Measurements from ENCODE around the gene NCOA6.
A peak's percentile ranks its signal among the peaks of the same experiment; 100 is the strongest.

GRCh38 chr20:34753706-34754461 lies 71.6 kb downstream of the NCOA6 start:
- TF ChIP-seq CTCF (conservative IDR thresholded peaks at IDR 0.05; ENCODE audit: low read depth, low read length) (no peak), USF2 (IDR thresholded peaks at IDR 0.05; ENCODE audit: low read depth, low read length) (peak; percentile 27; the same call in 1 of the 2 replicates), POLR2A (IDR thresholded peaks at IDR 0.05; ENCODE audit: low read depth, low read length) (no peak), RAD21 (IDR thresholded peaks at IDR 0.05; ENCODE audit: low read length) (no peak), SMC3 (IDR thresholded peaks at IDR 0.05; ENCODE audit: low read depth, low read length) (no peak), BHLHE40 (IDR thresholded peaks at IDR 0.05; ENCODE audit: low read depth, low read length) (no peak), NFE2L2 (IDR thresholded peaks at IDR 0.05; ENCODE audit: low read depth, low read length) (no peak), RFX5 (IDR thresholded peaks at IDR 0.05; ENCODE audit: low read depth, low read length) (no peak), CHD1 (IDR thresholded peaks at IDR 0.05; ENCODE audit: low read depth, low read length) (no peak), MXI1 (IDR thresholded peaks at IDR 0.05; ENCODE audit: borderline replicate concordance, low read depth, low read length) (no peak), RCOR1 (IDR thresholded peaks at IDR 0.05; ENCODE audit: insufficient replicate concordance, low read length) (no peak), FOS (IDR thresholded peaks at IDR 0.05; ENCODE audit: low read depth, low read length) (no peak), CEBPB (IDR thresholded peaks at IDR 0.05; ENCODE audit: low read depth, low read length) (peak; percentile 59)
